ENCODE measurements around the gene ADAMTS13.

Gene ADAMTS13

GRCh38 chr9:133490201-133490681, 68.1 kb downstream of the ADAMTS13 start:
- no peak for DNase-seq (ENCODE audit: low read depth in 2 of 2)

GRCh38 chr9:133490865-133491655, 68.9 kb downstream of the ADAMTS13 start:
- DNase-seq (ENCODE audit: low read depth in 2 of 2): no peak

GRCh38 chr9:133491656-133491925, 69.4 kb downstream of the ADAMTS13 start:
- DNase-seq (ENCODE audit: low read depth in 2 of 2): no peak

- DNase-seq (ENCODE audit: low read depth in 2 of 2): no peak
These were observed 70.2 kb downstream of the ADAMTS13 start for GRCh38 chr9:133492061-133493021.

GRCh38 chr9:133493428-133493827, 71.3 kb downstream of the ADAMTS13 start:
- DNase-seq (ENCODE audit: low read depth in 2 of 2): no peak

- no peak for DNase-seq (ENCODE audit: low read depth in 2 of 2)
These were observed 71.8 kb downstream of the ADAMTS13 start for GRCh38 chr9:133493845-133494540.

GRCh38 chr9:133494636-133495326, 72.6 kb downstream of the ADAMTS13 start:
- no peak for DNase-seq (ENCODE audit: low read depth in 2 of 2)

GRCh38 chr9:133495327-133496293, 73.4 kb downstream of the ADAMTS13 start:
- DNase-seq (ENCODE audit: low read depth in 2 of 2): no peak

GRCh38 chr9:133496861-133497842, 75.0 kb downstream of the ADAMTS13 start:
- no peak for DNase-seq (ENCODE audit: low read depth in 2 of 2)

- no peak for DNase-seq (ENCODE audit: low read depth in 2 of 2)
These were observed 77.1 kb downstream of the ADAMTS13 start for GRCh38 chr9:133499132-133499891.

- DNase-seq (ENCODE audit: low read depth in 2 of 2): no peak
These were observed 77.7 kb downstream of the ADAMTS13 start for GRCh38 chr9:133499892-133500270.

- DNase-seq (ENCODE audit: low read depth in 2 of 2): no peak
These were observed 79.9 kb downstream of the ADAMTS13 start for GRCh38 chr9:133502112-133502511.

GRCh38 chr9:133505186-133505830, 83.1 kb downstream of the ADAMTS13 start:
- no peak for DNase-seq (ENCODE audit: low read depth in 2 of 2)

GRCh38 chr9:133505901-133506652, 83.9 kb downstream of the ADAMTS13 start:
- DNase-seq (ENCODE audit: low read depth in 2 of 2): peak; percentile 25

GRCh38 chr9:133506653-133507038, 84.5 kb downstream of the ADAMTS13 start:
- DNase-seq (ENCODE audit: low read depth in 2 of 2): peak; percentile 14 to 20

- DNase-seq (ENCODE audit: low read depth in 2 of 2): no peak
These were observed 85.2 kb downstream of the ADAMTS13 start for GRCh38 chr9:133507246-133507965.

Data from fibroblast of skin of left biceps (primary cell).